AG20443 (cell line): Measurements from ENCODE around the gene MED13.

Experiments
- DNase-seq: peaks from one replicate; pipeline ENCODE4 v3.0.0; 2012; ENCODE audit warnings: low spot score, mixed read lengths

The MED13 gene

GRCh38 chr17:62064791-62065563 is at the start of gene MED13:
Gene MED13, minus strand, starts transcription at chr17:62065278. Its CDS starts 73 bp downstream, at chr17:62065205.
- peak; percentile 85 for DNase-seq

GRCh38 chr17:62112229-62112628 is 47.2 kb upstream of the MED13 start:
- no peak for DNase-seq

GRCh38 chr17:62111562-62112171 is 46.6 kb upstream of the MED13 start:
- DNase-seq = no peak

- DNase-seq = peak; percentile 24
These were observed 45.9 kb upstream of the MED13 start for GRCh38 chr17:62110923-62111484.

GRCh38 chr17:62109924-62110323 is 44.8 kb upstream of the MED13 start:
- DNase-seq = no peak

- DNase-seq = peak; percentile 78
These were observed 44.4 kb upstream of the MED13 start for GRCh38 chr17:62109378-62109902.

GRCh38 chr17:62105861-62106260 is 40.8 kb upstream of the MED13 start:
- no peak for DNase-seq

- DNase-seq = no peak
These were observed 40.3 kb upstream of the MED13 start for GRCh38 chr17:62105357-62105756.

GRCh38 chr17:62101515-62101914 is 36.4 kb upstream of the MED13 start:
- no peak for DNase-seq

GRCh38 chr17:62101090-62101489 is 36.0 kb upstream of the MED13 start:
- DNase-seq = no peak

GRCh38 chr17:62100055-62100454 is 35.0 kb upstream of the MED13 start:
- DNase-seq = no peak

GRCh38 chr17:62099532-62099931 is 34.5 kb upstream of the MED13 start:
- DNase-seq = no peak

- DNase-seq = no peak
These were observed 33.6 kb upstream of the MED13 start for GRCh38 chr17:62098623-62099231.

GRCh38 chr17:62096401-62096670 is 31.3 kb upstream of the MED13 start:
- DNase-seq = no peak

- no peak for DNase-seq
These were observed 29.1 kb upstream of the MED13 start for GRCh38 chr17:62094175-62094574.

- peak; percentile 81 for DNase-seq
These were observed 28.4 kb upstream of the MED13 start for GRCh38 chr17:62093188-62094155.

- DNase-seq = no peak
These were observed 27.7 kb upstream of the MED13 start for GRCh38 chr17:62092784-62093183.

GRCh38 chr17:62091804-62092203 is 26.7 kb upstream of the MED13 start:
- no peak for DNase-seq

- no peak for DNase-seq
These were observed 25.8 kb upstream of the MED13 start for GRCh38 chr17:62090868-62091267.

- no peak for DNase-seq
These were observed 25.1 kb upstream of the MED13 start for GRCh38 chr17:62090021-62090824.

GRCh38 chr17:62089334-62089733 is 24.3 kb upstream of the MED13 start:
- DNase-seq = no peak
